Suppressor macrophage (primary cell): ENCODE data around the gene CC2D2A.

Experiments used
- DNase-seq, 4 experiments: peaks; one replicate each; pipeline ENCODE4 v3.0.0-alpha.2; 2020 to 2022

Gene CC2D2A

GRCh38 chr4:15466596-15466995 lies 3.1 kb upstream of the CC2D2A start:
- no peak for DNase-seq

GRCh38 chr4:15470128-15470475 lies 420 bp downstream of the CC2D2A start:
- DNase-seq = no peak

- no peak for DNase-seq
Measured at GRCh38 chr4:15476396-15476795, 6.7 kb downstream of the CC2D2A start.

- no peak for DNase-seq
Measured at GRCh38 chr4:15478724-15479088, 9.0 kb downstream of the CC2D2A start.

- DNase-seq = peak; percentile 37 to 62 (median 52)
Measured at GRCh38 chr4:15479089-15479912, 9.6 kb downstream of the CC2D2A start.

GRCh38 chr4:15479913-15480185 lies 10.2 kb downstream of the CC2D2A start:
- no peak for DNase-seq

GRCh38 chr4:15481961-15482745 lies 12.5 kb downstream of the CC2D2A start:
- no peak for DNase-seq

GRCh38 chr4:15482842-15483241 lies 13.2 kb downstream of the CC2D2A start:
- DNase-seq = no peak

- no peak for DNase-seq
Measured at GRCh38 chr4:15488136-15488535, 18.5 kb downstream of the CC2D2A start.

- DNase-seq = no peak
Measured at GRCh38 chr4:15488658-15489470, 19.2 kb downstream of the CC2D2A start.

- no peak for DNase-seq
Measured at GRCh38 chr4:15489551-15489950, 19.9 kb downstream of the CC2D2A start.

GRCh38 chr4:15493411-15493810 lies 23.7 kb downstream of the CC2D2A start:
- DNase-seq = no peak

GRCh38 chr4:15495621-15496020 lies 25.9 kb downstream of the CC2D2A start:
- DNase-seq = peak; percentile 3 to 66 (median 36)

GRCh38 chr4:15498356-15498755 lies 28.7 kb downstream of the CC2D2A start:
- DNase-seq = no peak

GRCh38 chr4:15500701-15501100 lies 31.0 kb downstream of the CC2D2A start:
- DNase-seq = no peak

- no peak for DNase-seq
Measured at GRCh38 chr4:15501941-15502340, 32.3 kb downstream of the CC2D2A start.

GRCh38 chr4:15502384-15502783 lies 32.7 kb downstream of the CC2D2A start:
- no peak for DNase-seq

- no peak for DNase-seq
Measured at GRCh38 chr4:15504041-15504440, 34.4 kb downstream of the CC2D2A start.

- DNase-seq = no peak
Measured at GRCh38 chr4:15506464-15506863, 36.8 kb downstream of the CC2D2A start.

GRCh38 chr4:15507679-15508078 lies 38.0 kb downstream of the CC2D2A start:
- no peak for DNase-seq

- no peak for DNase-seq
Measured at GRCh38 chr4:15510961-15511360, 41.3 kb downstream of the CC2D2A start.

- no peak for DNase-seq
Measured at GRCh38 chr4:15513545-15513944, 43.9 kb downstream of the CC2D2A start.

- DNase-seq = no peak
Measured at GRCh38 chr4:15515106-15515505, 45.4 kb downstream of the CC2D2A start.

- no peak for DNase-seq
Measured at GRCh38 chr4:15516494-15516893, 46.8 kb downstream of the CC2D2A start.
